Astrocyte (in vitro differentiated cells and primary cell): Measurements from ENCODE around the gene PTPRN2. TPM values are rescaled to one million over a fixed set of nuclear protein-coding genes. Genes with fewer than 3 reads are reported as not detected.

Experiments used
- DNase-seq: peaks from one replicate; pipeline ENCODE4 v3.0.0-alpha.2; 2010; ENCODE audit warnings: low read depth
- FAIRE-seq: peaks from 2 replicates; lab custom pipeline; 2011; peaks lifted over from hg19 to GRCh38; lab: Jason Lieb, UNC
- H2AFZ ChIP-seq: 2 replicates; pipeline ENCODE4 v1.6.0; 2012; ENCODE audit warnings: low read depth, low read length, inconsistent platforms
- H3K27ac ChIP-seq: 2 replicates; pipeline ENCODE4 v1.5.1; 2011; ENCODE audit warnings: low read depth, low read length, inconsistent platforms
- H3K27me3 ChIP-seq: 2 replicates; pipeline ENCODE4 v1.6.0; 2011; ENCODE audit warnings: low read length, inconsistent platforms; ENCODE audit not compliant: insufficient read depth
- H3K36me3 ChIP-seq: 2 replicates; pipeline ENCODE4 v1.5.1; 2011; ENCODE audit warnings: low read length, inconsistent platforms; ENCODE audit not compliant: insufficient read depth
- H3K4me1 ChIP-seq: 2 replicates; pipeline ENCODE4 v1.5.1; 2011; ENCODE audit warnings: low read length, inconsistent platforms; ENCODE audit not compliant: insufficient read depth
- H3K4me2 ChIP-seq: 2 replicates; pipeline ENCODE4 v1.6.0; 2012; ENCODE audit warnings: low read length, inconsistent platforms
- H3K4me3 ChIP-seq: 2 replicates; pipeline ENCODE4 v1.5.1; 2011; ENCODE audit warnings: low read depth, mild to moderate bottlenecking, low read length, inconsistent platforms; ENCODE audit not compliant: insufficient read depth
- H3K79me2 ChIP-seq: 2 replicates; pipeline ENCODE4 v1.6.0; 2012; ENCODE audit warnings: mild to moderate bottlenecking, low read length, inconsistent platforms; ENCODE audit not compliant: insufficient read depth
- H3K9ac ChIP-seq: 2 replicates; pipeline ENCODE4 v1.6.0; 2012; ENCODE audit warnings: mild to moderate bottlenecking, low read length, inconsistent platforms
- H3K9me3 ChIP-seq: 2 replicates; pipeline ENCODE4 v1.5.1; 2012; ENCODE audit warnings: low read depth, mild to moderate bottlenecking, low read length, inconsistent platforms; ENCODE audit not compliant: insufficient read depth
- H4K20me1 ChIP-seq: 2 replicates; pipeline ENCODE4 v1.6.0; 2012; ENCODE audit warnings: low read length, inconsistent platforms; ENCODE audit not compliant: insufficient read depth
- H3K27ac Mint-ChIP-seq: one replicate; pipeline ENCODE4 v1.8.0; 2021; ENCODE audit warnings: mild to moderate bottlenecking, mixed read lengths; ENCODE audit not compliant: unreplicated experiment
- H3K27me3 Mint-ChIP-seq: one replicate; pipeline ENCODE4 v1.8.0; 2021; ENCODE audit warnings: low read depth, mixed read lengths; ENCODE audit not compliant: unreplicated experiment
- H3K36me3 Mint-ChIP-seq: one replicate; pipeline ENCODE4 v1.8.0; 2021; ENCODE audit warnings: low read depth, mixed read lengths; ENCODE audit not compliant: unreplicated experiment
- H3K4me1 Mint-ChIP-seq: one replicate; pipeline ENCODE4 v1.8.0; 2021; ENCODE audit warnings: low read depth, mixed read lengths; ENCODE audit not compliant: unreplicated experiment
- H3K4me3 Mint-ChIP-seq: one replicate; pipeline ENCODE4 v1.8.0; 2021; ENCODE audit warnings: mild to moderate bottlenecking, moderate library complexity, mixed read lengths; ENCODE audit not compliant: unreplicated experiment
- H3K9me3 Mint-ChIP-seq: one replicate; pipeline ENCODE4 v1.8.0; 2021; ENCODE audit warnings: mild to moderate bottlenecking, mixed read lengths; ENCODE audit not compliant: unreplicated experiment
- CTCF ChIP-seq: IDR thresholded peaks from 2 replicates; pipeline ENCODE4 v1.5.1; 2011; ENCODE audit warnings: low read depth, mild to moderate bottlenecking, inconsistent platforms, low read length, moderate library complexity; ENCODE audit not compliant: insufficient read depth
- EZH2 ChIP-seq: IDR thresholded peaks from 2 replicates; pipeline ENCODE4 v1.6.1; 2012; ENCODE audit warnings: mild to moderate bottlenecking, low read length, inconsistent platforms; ENCODE audit not compliant: insufficient read depth
- total RNA-seq: library from RNA; stranded (reverse); gene quantifications from 2 replicates; pipeline ENCODE4 v1.2.1, GENCODE V29; 2021

PTPRN2 gene
- total RNA-seq, 1 donor from 2014 or later: 0.09 TPM

GRCh38 chr7:157775560-157776332 lies 811.9 kb downstream of the PTPRN2 start:
- H3K79me2 ChIP-seq: no peaks in the 10 kb centered on the region
- H3K36me3 ChIP-seq: no peaks in the 10 kb centered on the region
- DNase-seq (no peak), FAIRE-seq (no peak)
- no peak overlapping the region for H3K4me2 ChIP-seq
- Mint-ChIP-seq H3K36me3 (no peaks in the 10 kb centered on the region), H3K4me1 (no peaks in the 10 kb centered on the region), H3K27me3 (no peaks in the 10 kb centered on the region), H3K4me3 (no peak overlapping the region), H3K27ac (no peak overlapping the region), H3K9me3 (peaks cover 22% of the 10 kb centered on the region)
- peaks cover 8% of the 10 kb centered on the region for H3K9me3 ChIP-seq
- H3K27me3 ChIP-seq: no peaks in the 10 kb centered on the region
- H3K4me1 ChIP-seq: no peaks in the 10 kb centered on the region
- H2AFZ ChIP-seq: no peak overlapping the region
- no peak overlapping the region for H3K4me3 ChIP-seq
- no peaks in the 10 kb centered on the region for H4K20me1 ChIP-seq
- TF ChIP-seq CTCF (no peak), EZH2 (no peak)
- H3K9ac ChIP-seq: no peak overlapping the region
- no peak overlapping the region for H3K27ac ChIP-seq

DNA sequence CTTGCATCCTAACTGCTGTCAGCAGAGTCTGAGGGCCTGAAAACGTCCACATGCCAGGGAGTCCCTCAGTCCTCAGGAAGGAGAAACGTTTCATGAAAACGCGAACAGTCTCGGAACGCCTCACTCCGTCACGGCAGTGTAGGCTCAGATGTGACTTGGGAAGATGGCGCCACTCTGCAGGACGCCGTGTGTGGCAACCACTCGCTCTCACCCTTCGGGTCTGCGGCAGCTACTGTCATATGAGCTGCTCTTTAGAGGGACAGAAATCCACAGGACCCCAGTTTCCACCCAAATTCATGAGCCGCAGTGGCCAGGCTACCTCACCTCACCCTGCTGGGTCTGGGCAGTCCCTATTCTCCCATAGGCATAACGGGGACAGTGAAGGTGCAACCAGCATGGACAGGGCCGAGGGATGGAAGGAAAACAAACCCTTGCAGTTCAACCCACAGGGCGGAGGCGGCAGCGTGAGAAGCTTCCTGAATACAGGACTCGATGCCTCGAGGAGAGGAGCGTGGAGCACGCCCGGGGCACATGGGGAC lies 812.5 kb downstream of the PTPRN2 start:
- Histone ChIP-seq H3K4me2 (no peak overlapping the region), H3K79me2 (no peaks in the 10 kb centered on the region), H3K27me3 (no peaks in the 10 kb centered on the region), H3K4me3 (no peak overlapping the region), H3K4me1 (no peaks in the 10 kb centered on the region), H3K36me3 (no peaks in the 10 kb centered on the region), H4K20me1 (no peaks in the 10 kb centered on the region), H2AFZ (no peak overlapping the region), H3K9me3 (peaks cover 11% of the 10 kb centered on the region), H3K27ac (no peak overlapping the region), H3K9ac (no peak overlapping the region)
- no peak for DNase-seq
- TF ChIP-seq CTCF (no peak), EZH2 (no peak)
- FAIRE-seq: no peak
- Mint-ChIP-seq H3K27ac (no peak overlapping the region), H3K27me3 (no peaks in the 10 kb centered on the region), H3K36me3 (no peaks in the 10 kb centered on the region), H3K9me3 (peaks cover 25% of the 10 kb centered on the region), H3K4me1 (no peaks in the 10 kb centered on the region), H3K4me3 (no peak overlapping the region)

- no peak for DNase-seq
- Histone ChIP-seq H3K9ac (no peak overlapping the region), H2AFZ (no peak overlapping the region), H3K27me3 (no peaks in the 10 kb centered on the region), H4K20me1 (no peaks in the 10 kb centered on the region), H3K9me3 (peaks cover 11% of the 10 kb centered on the region), H3K79me2 (no peaks in the 10 kb centered on the region), H3K4me3 (no peak overlapping the region), H3K4me2 (no peak overlapping the region), H3K36me3 (no peaks in the 10 kb centered on the region), H3K4me1 (no peaks in the 10 kb centered on the region), H3K27ac (no peak overlapping the region)
- FAIRE-seq: no peak
- no peak for TF ChIP-seq EZH2
- no peak for TF ChIP-seq CTCF
- no peaks in the 10 kb centered on the region for H3K36me3 Mint-ChIP-seq
- H3K9me3 Mint-ChIP-seq: peaks cover 27% of the 10 kb centered on the region
- no peak overlapping the region for H3K27ac Mint-ChIP-seq
- H3K4me1 Mint-ChIP-seq: no peaks in the 10 kb centered on the region
- no peak overlapping the region for H3K4me3 Mint-ChIP-seq
- no peaks in the 10 kb centered on the region for H3K27me3 Mint-ChIP-seq
Observed at GRCh38 chr7:157774495-157774894, 813.1 kb downstream of the PTPRN2 start.
